ENCODE data around the gene NHLRC1. TPM values are rescaled to one million over a fixed set of nuclear protein-coding genes. Genes with fewer than 3 reads are reported as not detected.

The NHLRC1 gene
- polyA plus RNA-seq, 3 donors = 0.75 to 3.1 (median 1.4) TPM

DNA sequence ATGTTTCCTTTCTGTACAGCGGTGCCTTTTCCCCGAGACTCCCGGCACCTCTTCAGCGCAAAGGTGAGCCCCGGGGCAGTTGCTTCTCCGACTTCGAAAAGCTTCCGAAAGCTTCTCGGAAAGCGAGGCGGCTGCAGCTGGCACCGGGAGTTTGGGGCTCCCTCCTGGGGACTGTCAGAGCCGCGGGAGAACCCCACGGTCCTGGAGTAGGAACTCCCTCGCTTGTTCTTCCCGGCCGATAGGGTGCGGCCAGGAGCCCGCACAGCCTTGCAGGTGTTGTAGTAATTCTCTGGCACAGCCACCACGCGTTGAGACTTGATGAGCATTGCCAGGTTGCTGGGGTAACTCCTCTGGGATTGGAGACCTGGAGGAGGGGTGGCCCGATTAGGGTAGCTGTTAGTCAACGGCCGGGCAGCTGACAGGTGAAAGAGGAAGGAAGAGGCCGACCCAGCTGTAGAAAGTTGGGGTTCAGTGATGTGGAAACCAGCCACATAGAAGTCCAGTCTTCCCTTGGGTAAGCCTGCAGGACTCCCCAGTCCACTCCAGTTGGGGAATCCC is 33.5 kb upstream of the NHLRC1 start:
- TF ChIP-seq, protein P1, sequence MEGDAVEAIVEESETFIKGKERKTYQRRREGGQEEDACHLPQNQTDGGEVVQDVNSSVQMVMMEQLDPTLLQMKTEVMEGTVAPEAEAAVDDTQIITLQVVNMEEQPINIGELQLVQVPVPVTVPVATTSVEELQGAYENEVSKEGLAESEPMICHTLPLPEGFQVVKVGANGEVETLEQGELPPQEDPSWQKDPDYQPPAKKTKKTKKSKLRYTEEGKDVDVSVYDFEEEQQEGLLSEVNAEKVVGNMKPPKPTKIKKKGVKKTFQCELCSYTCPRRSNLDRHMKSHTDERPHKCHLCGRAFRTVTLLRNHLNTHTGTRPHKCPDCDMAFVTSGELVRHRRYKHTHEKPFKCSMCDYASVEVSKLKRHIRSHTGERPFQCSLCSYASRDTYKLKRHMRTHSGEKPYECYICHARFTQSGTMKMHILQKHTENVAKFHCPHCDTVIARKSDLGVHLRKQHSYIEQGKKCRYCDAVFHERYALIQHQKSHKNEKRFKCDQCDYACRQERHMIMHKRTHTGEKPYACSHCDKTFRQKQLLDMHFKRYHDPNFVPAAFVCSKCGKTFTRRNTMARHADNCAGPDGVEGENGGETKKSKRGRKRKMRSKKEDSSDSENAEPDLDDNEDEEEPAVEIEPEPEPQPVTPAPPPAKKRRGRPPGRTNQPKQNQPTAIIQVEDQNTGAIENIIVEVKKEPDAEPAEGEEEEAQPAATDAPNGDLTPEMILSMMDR (IDR thresholded peaks at IDR 0.05) = no peak
- under 1% methylated on average over 26 of the region's 26 CpGs for WGBS (ENCODE audit: insufficient coverage)
- Histone ChIP-seq H3K27me3 (ENCODE audit: control insufficient read depth in 2 of 2, insufficient read depth in 2 of 2, low read length in 2 of 2) (no peaks in the 10 kb centered on the region), H3K79me2 (ENCODE audit: insufficient read depth, low read length) (peaks cover 80% of the 10 kb centered on the region), H2AFZ (ENCODE audit: insufficient read depth, low read depth, low read length, poor library complexity, severe bottlenecking) (peak overlapping the region; percentile 86), H3K4me2 (replicated peaks; ENCODE audit: extremely low read depth, low read length, poor library complexity, severe bottlenecking) (peak overlapping the region; percentile 91), H3K36me3 (replicated peaks in 1 of 2; ENCODE audit: control insufficient read depth in 1 of 2, insufficient read depth in 2 of 2, low read length in 2 of 2) (peaks cover 17 to 23% of the 10 kb centered on the region in 2 donors), H3K9ac (ENCODE audit: insufficient read depth, low read length, poor library complexity, severe bottlenecking) (peak overlapping the region; percentile 98), H3K4me3 (replicated peaks in 1 of 3; ENCODE audit: low read depth in 2 of 3, low read length in 3 of 3) (peak overlapping the region; percentile 85 to 99 (median 99)), H4K20me1 (ENCODE audit: insufficient read depth, low read length) (peaks cover 18% of the 10 kb centered on the region), H3K4me1 (ENCODE audit: control insufficient read depth in 1 of 2, insufficient read depth in 2 of 2, low read length in 2 of 2) (peaks cover 30 to 64% of the 10 kb centered on the region in 2 donors), H3K9me3 (replicated peaks in 1 of 2; ENCODE audit: control insufficient read depth in 1 of 2, insufficient read depth in 1 of 2, low read length in 2 of 2) (no peaks in the 10 kb centered on the region), H3K27ac (ENCODE audit: low read depth in 1 of 2, low read length in 2 of 2) (peak overlapping the region; percentile 99)
- Mint-ChIP-seq H3K4me1 (peaks cover 46% of the 10 kb centered on the region), H3K36me3 (peaks cover 21 to 42% of the 10 kb centered on the region in 2 donors), H3K4me3 (peak overlapping the region; percentile 88 to 95), H3K27ac (peak overlapping the region; percentile 93 to 99 (median 97)), H3K9me3 (peaks cover 0 to 5% (median 0%) of the 10 kb centered on the region in 7 donors), H3K27me3 (ENCODE audit: low read depth in 3 of 3) (peaks cover 0 to 1% (median 0%) of the 10 kb centered on the region in 3 donors)
- DNase-seq = peak; percentile 85 to 96 (median 91)
- intact Hi-C loops (cut with micrococcal nuclease) = loop anchor here (5.0 to 10.0 kb wide), 2 partner anchors 106 to 109 kb away; partner anchors contain the start of gene DEK (in 2 of the 2)

DNA sequence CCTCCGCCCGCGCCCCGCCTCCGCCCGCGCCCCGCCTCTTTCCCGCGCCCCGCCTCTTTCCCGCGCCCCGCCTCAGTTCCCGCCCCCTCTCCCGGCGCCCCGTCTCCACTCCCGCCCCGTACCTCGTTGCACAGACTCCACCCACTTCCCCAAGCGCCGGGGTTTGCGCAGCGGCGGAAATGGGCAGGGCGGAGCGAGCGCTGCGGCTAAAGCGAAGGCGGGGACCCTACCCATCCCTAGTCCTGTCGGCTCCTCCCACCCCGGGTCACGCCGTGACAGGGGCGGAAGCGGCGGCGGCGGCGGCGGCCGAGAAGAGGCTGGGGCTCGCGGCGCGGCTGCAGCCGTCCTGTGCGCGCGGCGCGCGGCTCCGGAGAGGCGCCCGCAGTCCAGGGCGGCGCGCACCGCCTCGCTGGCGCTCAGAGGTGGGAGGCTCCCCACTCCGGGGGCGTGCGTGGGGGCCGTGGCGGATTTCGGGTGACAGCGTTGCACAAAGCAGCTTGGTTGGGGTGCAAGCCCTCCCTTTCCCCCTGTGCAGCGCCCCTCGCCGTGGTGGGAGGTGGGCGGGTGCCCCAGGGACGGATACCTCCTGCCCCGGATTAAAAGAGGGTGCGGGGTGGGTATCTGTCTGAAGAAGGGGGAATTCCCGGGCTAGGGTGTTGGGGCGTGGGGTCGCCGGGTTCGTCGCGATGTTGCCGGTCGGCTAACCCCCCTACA is 32.8 kb upstream of the NHLRC1 start, which contains the start of gene KDM1B:
Gene KDM1B (plus strand): TSS at position 273 of the 714 bp plus-strand sequence. CDS start 4,474 bp downstream, outside the sequence.
- H3K4me1 ChIP-seq (ENCODE audit: control insufficient read depth in 1 of 2, insufficient read depth in 2 of 2, low read length in 2 of 2) = peaks cover 31 to 58% of the 10 kb centered on the region in 2 donors
- H4K20me1 ChIP-seq (ENCODE audit: insufficient read depth, low read length) = peaks cover 18% of the 10 kb centered on the region
- H3K9ac ChIP-seq (ENCODE audit: insufficient read depth, low read length, poor library complexity, severe bottlenecking) = peak within 1 kb of the TSS; percentile 98
- H3K4me3 ChIP-seq (replicated peaks in 1 of 3; ENCODE audit: low read depth in 2 of 3, low read length in 3 of 3) = peak within 1 kb of the TSS; percentile 90 to 99 (median 99)
- peak; percentile 97 to 99 (median 99) for DNase-seq
- H3K36me3 ChIP-seq (replicated peaks in 1 of 2; ENCODE audit: control insufficient read depth in 1 of 2, insufficient read depth in 2 of 2, low read length in 2 of 2) = peaks cover 14 to 16% of the 10 kb centered on the region in 2 donors
- Mint-ChIP-seq H3K27ac (peak within 1 kb of the TSS; percentile 98 to 100 (median 99)), H3K4me1 (peaks cover 48% of the 10 kb centered on the region), H3K4me3 (peak within 1 kb of the TSS; percentile 96 to 100), H3K9me3 (peaks cover 0 to 4% (median 0%) of the 10 kb centered on the region in 7 donors), H3K36me3 (peaks cover 19 to 41% of the 10 kb centered on the region in 2 donors), H3K27me3 (ENCODE audit: low read depth in 3 of 3) (peaks cover 0 to 1% (median 0%) of the 10 kb centered on the region in 3 donors)
- H3K4me2 ChIP-seq (replicated peaks; ENCODE audit: extremely low read depth, low read length, poor library complexity, severe bottlenecking) = peak within 1 kb of the TSS; percentile 91
- H3K27ac ChIP-seq (ENCODE audit: low read depth in 1 of 2, low read length in 2 of 2) = peak within 1 kb of the TSS; percentile 99
- peaks cover 81% of the 10 kb centered on the region for H3K79me2 ChIP-seq (ENCODE audit: insufficient read depth, low read length)
- no peaks in the 10 kb centered on the region for H3K27me3 ChIP-seq (ENCODE audit: control insufficient read depth in 2 of 2, insufficient read depth in 2 of 2, low read length in 2 of 2)
- TF ChIP-seq, protein P1 (IDR thresholded peaks at IDR 0.05) = no peak
- H3K9me3 ChIP-seq (replicated peaks in 1 of 2; ENCODE audit: control insufficient read depth in 1 of 2, insufficient read depth in 1 of 2, low read length in 2 of 2) = no peaks in the 10 kb centered on the region
- intact Hi-C loops (cut with micrococcal nuclease) = loop anchor here (5.0 to 10.0 kb wide), 2 partner anchors 107 to 109 kb away; partner anchors contain the start of gene DEK (in 2 of the 2)
- WGBS (ENCODE audit: insufficient coverage) = 0% methylated on average over 73 of the region's 87 CpGs
- peak within 1 kb of the TSS; percentile 86 for H2AFZ ChIP-seq (ENCODE audit: insufficient read depth, low read depth, low read length, poor library complexity, severe bottlenecking)
